Parathyroid adenoma (tissue), 2 donors: Measurements from ENCODE around the gene LGR5.

Source experiments
- H2AFZ ChIP-seq: fragments of 300-600 bp; sonication (generic); one replicate; pipeline ENCODE4 v1.7.0; 2017; ENCODE audit warnings: antibody characterized with exemption, mild to moderate bottlenecking
- H3K27ac ChIP-seq: fragments of 300-600 bp; sonication (generic); one replicate; pipeline ENCODE4 v1.7.0; 2017
- H3K27me3 ChIP-seq: fragments of 300-600 bp; sonication (generic); one replicate; pipeline ENCODE4 v1.7.0; 2017; ENCODE audit warnings: low read length; ENCODE audit not compliant: control insufficient read depth, insufficient read depth
- H3K36me3 ChIP-seq: fragments of 300-600 bp; sonication (generic); one replicate; pipeline ENCODE4 v1.7.0; 2017; ENCODE audit warnings: low read length; ENCODE audit not compliant: control insufficient read depth, insufficient read depth
- H3K4me1 ChIP-seq: fragments of 300-600 bp; sonication (generic); one replicate; pipeline ENCODE4 v1.7.0; 2017; ENCODE audit warnings: control low read depth
- H3K4me2 ChIP-seq: fragments of 300-600 bp; sonication (generic); one replicate; pipeline ENCODE4 v1.7.0; 2017; ENCODE audit warnings: low read length
- H3K4me3 ChIP-seq: fragments of 300-600 bp; sonication (generic); one replicate; pipeline ENCODE4 v1.7.0; 2017; ENCODE audit warnings: low read depth, low read length
- H3K79me2 ChIP-seq: fragments of 300-600 bp; sonication (generic); one replicate; pipeline ENCODE4 v1.7.0; 2017; ENCODE audit warnings: control low read depth
- H3K9ac ChIP-seq: fragments of 300-600 bp; sonication (generic); one replicate; pipeline ENCODE4 v1.7.0; 2017; ENCODE audit warnings: mild to moderate bottlenecking
- H3K9me3 ChIP-seq: fragments of 300-600 bp; sonication (generic); one replicate; pipeline ENCODE4 v1.7.0; 2017; ENCODE audit warnings: low read length; ENCODE audit not compliant: control insufficient read depth
- CTCF ChIP-seq: fragments of 300-600 bp; sonication (generic); IDR thresholded peaks from one replicate; pipeline ENCODE4 v1.7.0; 2017; ENCODE audit warnings: antibody characterized with exemption, mild to moderate bottlenecking
- donor health status: primary hyperparathyroidism.

LGR5 gene

GRCh38 chr12:71521125-71521524 lies 81.5 kb downstream of the LGR5 start:
- no peak overlapping the region for H3K27ac ChIP-seq
- no peak overlapping the region for H3K9ac ChIP-seq
- H3K4me3 ChIP-seq, result no peak overlapping the region
- no peaks in the 10 kb centered on the region for H3K79me2 ChIP-seq
- H3K4me1 ChIP-seq, result no peaks in the 10 kb centered on the region
- TF ChIP-seq CTCF, result no peak
- no peaks in the 10 kb centered on the region for H3K27me3 ChIP-seq
- no peak overlapping the region for H2AFZ ChIP-seq
- H3K9me3 ChIP-seq, result no peaks in the 10 kb centered on the region
- H3K36me3 ChIP-seq, result no peaks in the 10 kb centered on the region
- no peak overlapping the region for H3K4me2 ChIP-seq

GRCh38 chr12:71524626-71525025 lies 85.0 kb downstream of the LGR5 start:
- no peaks in the 10 kb centered on the region for H3K27me3 ChIP-seq
- no peak overlapping the region for H3K4me2 ChIP-seq
- H3K9me3 ChIP-seq, result no peaks in the 10 kb centered on the region
- no peaks in the 10 kb centered on the region for H3K36me3 ChIP-seq
- no peaks in the 10 kb centered on the region for H3K79me2 ChIP-seq
- H2AFZ ChIP-seq, result no peak overlapping the region
- no peaks in the 10 kb centered on the region for H3K4me1 ChIP-seq
- no peak for TF ChIP-seq CTCF
- H3K9ac ChIP-seq, result no peak overlapping the region
- no peak overlapping the region for H3K27ac ChIP-seq
- H3K4me3 ChIP-seq, result no peak overlapping the region

- no peak overlapping the region for H3K4me2 ChIP-seq
- H3K4me1 ChIP-seq, result no peaks in the 10 kb centered on the region
- no peak overlapping the region for H3K27ac ChIP-seq
- H3K9me3 ChIP-seq, result no peaks in the 10 kb centered on the region
- no peak overlapping the region for H3K9ac ChIP-seq
- no peaks in the 10 kb centered on the region for H3K79me2 ChIP-seq
- H3K27me3 ChIP-seq, result no peaks in the 10 kb centered on the region
- no peak for TF ChIP-seq CTCF
- H3K4me3 ChIP-seq, result no peak overlapping the region
- no peaks in the 10 kb centered on the region for H3K36me3 ChIP-seq
- H2AFZ ChIP-seq, result no peak overlapping the region
Measured at GRCh38 chr12:71533703-71534102, 94.1 kb downstream of the LGR5 start.

GRCh38 chr12:71536279-71536938 lies 96.8 kb downstream of the LGR5 start:
- H3K9me3 ChIP-seq, result no peaks in the 10 kb centered on the region
- H2AFZ ChIP-seq, result peak overlapping the region; percentile 41
- H3K9ac ChIP-seq, result no peak overlapping the region
- no peaks in the 10 kb centered on the region for H3K4me1 ChIP-seq
- H3K36me3 ChIP-seq, result no peaks in the 10 kb centered on the region
- H3K27me3 ChIP-seq, result no peaks in the 10 kb centered on the region
- TF ChIP-seq CTCF, result no peak
- H3K4me3 ChIP-seq, result no peak overlapping the region
- H3K4me2 ChIP-seq, result no peak overlapping the region
- H3K27ac ChIP-seq, result no peak overlapping the region
- no peaks in the 10 kb centered on the region for H3K79me2 ChIP-seq

GRCh38 chr12:71536939-71537622 lies 97.5 kb downstream of the LGR5 start:
- Histone ChIP-seq H3K4me3 (no peak overlapping the region), H3K9ac (no peak overlapping the region), H2AFZ (no peak overlapping the region), H3K27ac (no peak overlapping the region), H3K27me3 (no peaks in the 10 kb centered on the region), H3K9me3 (no peaks in the 10 kb centered on the region), H3K4me1 (no peaks in the 10 kb centered on the region), H3K4me2 (no peak overlapping the region), H3K36me3 (no peaks in the 10 kb centered on the region), H3K79me2 (no peaks in the 10 kb centered on the region)
- TF ChIP-seq CTCF, result no peak
